MM.1S (cell line): ENCODE results near the gene FOXR2.

Experiments used
- DNase-seq: peaks from one replicate; pipeline ENCODE4 v3.0.0-alpha.2; 2015
- H2AFZ ChIP-seq: fragments of 300-600 bp; sonication (generic); 2 replicates; pipeline ENCODE4 v1.6.0; 2016; ENCODE audit warnings: antibody characterized with exemption, low read length
- H3F3A ChIP-seq: fragments of 300-600 bp; sonication (generic); 2 replicates; pipeline ENCODE4 v1.6.1; 2016; ENCODE audit warnings: mild to moderate bottlenecking, antibody characterized with exemption, low read length, moderate library complexity, mixed read lengths; ENCODE audit not compliant: insufficient read depth
- H3K27ac ChIP-seq: fragments of 300-600 bp; sonication (generic); 2 replicates; pipeline ENCODE4 v1.5.1; 2016; ENCODE audit warnings: mild to moderate bottlenecking, low read length
- H3K27me3 ChIP-seq: fragments of 300-600 bp; sonication (generic); replicated peaks from 2 replicates; pipeline ENCODE4 v1.6.0; 2016; ENCODE audit warnings: low read length; ENCODE audit not compliant: insufficient read depth
- H3K36me3 ChIP-seq: fragments of 300-600 bp; sonication (generic); replicated peaks from 2 replicates; pipeline ENCODE4 v1.6.1; 2016; ENCODE audit warnings: mild to moderate bottlenecking, low read length, mixed read lengths; ENCODE audit not compliant: insufficient read depth
- H3K4me1 ChIP-seq: fragments of 300-600 bp; sonication (generic); 2 replicates; pipeline ENCODE4 v1.6.1; 2016; ENCODE audit warnings: low read length, mixed read lengths
- H3K4me2 ChIP-seq: fragments of 300-600 bp; sonication (generic); 2 replicates; pipeline ENCODE4 v1.6.0; 2016; ENCODE audit warnings: low read depth, low read length
- H3K4me3 ChIP-seq: fragments of 300-600 bp; sonication (generic); 2 replicates; pipeline ENCODE4 v1.5.1; 2016; ENCODE audit warnings: low read length, mixed read lengths
- H3K79me2 ChIP-seq: fragments of 300-600 bp; sonication (generic); 2 replicates; pipeline ENCODE4 v1.6.1; 2016; ENCODE audit warnings: mixed run types, low read length, mixed read lengths
- H3K9ac ChIP-seq: fragments of 300-600 bp; sonication (generic); 2 replicates; pipeline ENCODE4 v1.6.1; 2016; ENCODE audit warnings: low read length, mixed read lengths
- H3K9me2 ChIP-seq: fragments of 300-600 bp; sonication (generic); replicated peaks from 2 replicates; pipeline ENCODE4 v1.6.1; 2016; ENCODE audit warnings: mild to moderate bottlenecking, low read length, mixed read lengths; ENCODE audit not compliant: insufficient read depth
- H3K9me3 ChIP-seq: fragments of 300-600 bp; sonication (generic); replicated peaks from 2 replicates; pipeline ENCODE4 v1.6.1; 2016; ENCODE audit warnings: mild to moderate bottlenecking, low read length, mixed read lengths; ENCODE audit not compliant: insufficient read depth
- H4K20me1 ChIP-seq: fragments of 300-600 bp; sonication (generic); 2 replicates; pipeline ENCODE4 v1.6.1; 2016; ENCODE audit warnings: mild to moderate bottlenecking, low read length, moderate library complexity, mixed read lengths; ENCODE audit not compliant: insufficient read depth
- EZH2 ChIP-seq: fragments of 300-600 bp; sonication (generic); optimal IDR thresholded peaks from 2 replicates; pipeline ENCODE3; 2017; ENCODE audit warnings: low read depth, mild to moderate bottlenecking, antibody characterized with exemption, low read length, mixed read lengths
- EZH2phosphoT487 ChIP-seq: fragments of 300-600 bp; sonication (generic); IDR thresholded peaks from 2 replicates; pipeline ENCODE4 v1.6.1; 2018; ENCODE audit warnings: antibody characterized with exemption, low read length
- TF ChIP-seq, protein P1 (sequence below): fragments of 300-600 bp; sonication (generic); IDR thresholded peaks from 2 replicates; pipeline ENCODE4 v1.5.1; 2016; ENCODE audit warnings: antibody characterized with exemption, low read length, mixed read lengths

Gene FOXR2

DNA sequence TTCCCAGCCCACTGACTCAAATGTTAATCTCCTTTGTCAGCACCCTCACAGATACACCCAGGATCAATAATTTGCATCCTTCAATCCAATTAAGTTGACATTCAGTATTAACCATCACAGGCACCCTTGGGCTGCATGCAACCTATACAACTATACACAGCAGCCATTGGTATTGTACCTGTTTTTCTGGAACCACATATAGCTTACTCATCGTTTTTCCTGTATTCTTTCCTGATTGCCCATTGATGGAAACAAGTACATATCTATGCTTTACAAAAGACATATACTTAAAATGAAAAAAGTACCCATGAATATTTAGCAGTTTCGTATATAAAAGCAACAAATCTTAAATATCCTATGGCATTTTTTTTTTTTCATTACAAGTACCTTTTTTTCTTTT lies 3.7 kb upstream of the FOXR2 start:
- no peaks in the 10 kb centered on the region for H3K27me3 ChIP-seq
- no peaks in the 10 kb centered on the region for H3K4me1 ChIP-seq
- H3F3A ChIP-seq = no peaks in the 10 kb centered on the region
- no peaks in the 10 kb centered on the region for H3K79me2 ChIP-seq
- no peaks in the 10 kb centered on the region for H3K9me3 ChIP-seq
- no peaks in the 10 kb centered on the region for H4K20me1 ChIP-seq
- H3K27ac ChIP-seq = no peak overlapping the region
- H3K9ac ChIP-seq = no peak overlapping the region
- no peak overlapping the region for H3K4me2 ChIP-seq
- no peak overlapping the region for H3K4me3 ChIP-seq
- H3K9me2 ChIP-seq = no peaks in the 10 kb centered on the region
- no peaks in the 10 kb centered on the region for H3K36me3 ChIP-seq
- no peak overlapping the region for H2AFZ ChIP-seq
- no peak for DNase-seq
- TF ChIP-seq, protein P1, sequence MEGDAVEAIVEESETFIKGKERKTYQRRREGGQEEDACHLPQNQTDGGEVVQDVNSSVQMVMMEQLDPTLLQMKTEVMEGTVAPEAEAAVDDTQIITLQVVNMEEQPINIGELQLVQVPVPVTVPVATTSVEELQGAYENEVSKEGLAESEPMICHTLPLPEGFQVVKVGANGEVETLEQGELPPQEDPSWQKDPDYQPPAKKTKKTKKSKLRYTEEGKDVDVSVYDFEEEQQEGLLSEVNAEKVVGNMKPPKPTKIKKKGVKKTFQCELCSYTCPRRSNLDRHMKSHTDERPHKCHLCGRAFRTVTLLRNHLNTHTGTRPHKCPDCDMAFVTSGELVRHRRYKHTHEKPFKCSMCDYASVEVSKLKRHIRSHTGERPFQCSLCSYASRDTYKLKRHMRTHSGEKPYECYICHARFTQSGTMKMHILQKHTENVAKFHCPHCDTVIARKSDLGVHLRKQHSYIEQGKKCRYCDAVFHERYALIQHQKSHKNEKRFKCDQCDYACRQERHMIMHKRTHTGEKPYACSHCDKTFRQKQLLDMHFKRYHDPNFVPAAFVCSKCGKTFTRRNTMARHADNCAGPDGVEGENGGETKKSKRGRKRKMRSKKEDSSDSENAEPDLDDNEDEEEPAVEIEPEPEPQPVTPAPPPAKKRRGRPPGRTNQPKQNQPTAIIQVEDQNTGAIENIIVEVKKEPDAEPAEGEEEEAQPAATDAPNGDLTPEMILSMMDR = no peak
- TF ChIP-seq EZH2phosphoT487 = no peak
- no peak for TF ChIP-seq EZH2

DNA sequence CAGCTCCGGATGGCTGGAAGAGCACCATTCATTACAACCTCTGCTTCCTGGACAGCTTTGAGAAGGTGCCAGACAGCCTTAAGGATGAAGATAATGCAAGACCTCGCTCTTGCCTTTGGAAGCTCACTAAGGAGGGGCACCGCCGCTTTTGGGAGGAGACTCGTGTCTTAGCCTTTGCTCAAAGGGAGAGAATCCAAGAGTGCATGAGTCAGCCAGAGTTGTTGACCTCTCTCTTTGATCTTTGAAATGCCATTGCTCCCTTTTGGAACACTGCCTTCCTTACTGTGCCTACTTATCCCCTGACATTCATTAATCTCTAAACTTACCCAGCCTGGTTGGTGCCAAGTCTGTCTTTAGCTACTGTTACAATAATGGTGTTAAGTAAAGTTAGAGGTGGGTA lies 1.2 kb downstream of the FOXR2 start:
- H3K79me2 ChIP-seq = no peaks in the 10 kb centered on the region
- no peak overlapping the region for H3K27ac ChIP-seq
- H3K4me2 ChIP-seq = no peak overlapping the region
- no peak for DNase-seq
- no peak overlapping the region for H3K4me3 ChIP-seq
- no peaks in the 10 kb centered on the region for H3K9me3 ChIP-seq
- no peaks in the 10 kb centered on the region for H3K9me2 ChIP-seq
- no peaks in the 10 kb centered on the region for H3K27me3 ChIP-seq
- TF ChIP-seq, protein P1 = no peak
- no peak for TF ChIP-seq EZH2phosphoT487
- TF ChIP-seq EZH2 = no peak
- H3K36me3 ChIP-seq = no peaks in the 10 kb centered on the region
- H3K4me1 ChIP-seq = no peaks in the 10 kb centered on the region
- no peak overlapping the region for H3K9ac ChIP-seq
- no peak overlapping the region for H2AFZ ChIP-seq
- H3F3A ChIP-seq = no peaks in the 10 kb centered on the region
- no peaks in the 10 kb centered on the region for H4K20me1 ChIP-seq

DNA sequence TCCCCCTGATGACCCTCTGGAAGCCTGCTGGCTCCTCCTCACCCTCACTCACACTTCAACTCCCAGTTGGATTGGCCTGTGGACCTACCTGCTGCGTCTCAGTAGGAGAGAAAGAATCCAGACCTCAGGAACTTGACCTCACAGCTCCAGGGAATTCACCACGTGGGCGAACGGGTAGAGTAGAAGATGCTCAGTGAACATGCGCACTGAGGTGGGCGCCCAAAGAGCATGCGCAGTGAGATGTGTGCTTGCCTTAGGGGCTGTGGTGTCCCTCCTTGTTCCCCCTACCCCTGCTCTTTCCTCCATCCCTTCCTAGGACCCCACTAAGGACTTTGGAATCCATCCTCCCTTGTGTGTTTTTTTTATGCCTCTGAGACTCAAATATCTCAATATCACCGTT lies 12.9 kb downstream of the FOXR2 start:
- Histone ChIP-seq H3K4me1 (no peaks in the 10 kb centered on the region), H3F3A (no peaks in the 10 kb centered on the region), H3K9me3 (no peaks in the 10 kb centered on the region), H4K20me1 (no peaks in the 10 kb centered on the region), H3K79me2 (no peaks in the 10 kb centered on the region), H3K36me3 (no peaks in the 10 kb centered on the region), H3K4me3 (no peak overlapping the region), H3K4me2 (no peak overlapping the region), H3K27ac (no peak overlapping the region), H3K9me2 (no peaks in the 10 kb centered on the region), H3K9ac (no peak overlapping the region), H2AFZ (no peak overlapping the region), H3K27me3 (no peaks in the 10 kb centered on the region)
- TF ChIP-seq, protein P1 = no peak
- TF ChIP-seq EZH2phosphoT487 (no peak), EZH2 (no peak)
- no peak for DNase-seq
